Measurements from ENCODE around the gene SHC2. TPM values are rescaled to one million over a fixed set of nuclear protein-coding genes. Genes with fewer than 3 reads are reported as not detected.

The SHC2 gene
- total and polyA plus RNA-seq, 2 of the 13 experiments (the other 11 are each of a cell fraction or from before 2014, with no cell fraction given) = 9.0 to 18.3 TPM

GRCh38 chr19:498977-499623 lies 38.3 kb upstream of the SHC2 start (continued):
- peak in 1 of 2 experiments; percentile 46; a peak in 1 of 4 replicates for TF ChIP-seq REST (IDR thresholded peaks at IDR 0.05; ENCODE audit: borderline replicate concordance in 1 of 2, low read depth in 1 of 2, low read length in 2 of 2)
- TF ChIP-seq, protein P1, sequence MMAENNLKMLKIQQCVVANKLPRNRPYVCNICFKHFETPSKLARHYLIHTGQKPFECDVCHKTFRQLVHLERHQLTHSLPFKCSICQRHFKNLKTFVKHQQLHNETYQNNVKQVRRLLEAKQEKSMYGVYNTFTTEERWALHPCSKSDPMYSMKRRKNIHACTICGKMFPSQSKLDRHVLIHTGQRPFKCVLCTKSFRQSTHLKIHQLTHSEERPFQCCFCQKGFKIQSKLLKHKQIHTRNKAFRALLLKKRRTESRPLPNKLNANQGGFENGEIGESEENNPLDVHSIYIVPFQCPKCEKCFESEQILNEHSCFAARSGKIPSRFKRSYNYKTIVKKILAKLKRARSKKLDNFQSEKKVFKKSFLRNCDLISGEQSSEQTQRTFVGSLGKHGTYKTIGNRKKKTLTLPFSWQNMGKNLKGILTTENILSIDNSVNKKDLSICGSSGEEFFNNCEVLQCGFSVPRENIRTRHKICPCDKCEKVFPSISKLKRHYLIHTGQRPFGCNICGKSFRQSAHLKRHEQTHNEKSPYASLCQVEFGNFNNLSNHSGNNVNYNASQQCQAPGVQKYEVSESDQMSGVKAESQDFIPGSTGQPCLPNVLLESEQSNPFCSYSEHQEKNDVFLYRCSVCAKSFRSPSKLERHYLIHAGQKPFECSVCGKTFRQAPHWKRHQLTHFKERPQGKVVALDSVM (CRISPR knock-in tag; IDR thresholded peaks at IDR 0.05) = peak; percentile 74; the same call in 1 of the 2 replicates
- no peak for TF ChIP-seq HMGXB3 (CRISPR knock-in tag; IDR thresholded peaks at IDR 0.05; ENCODE audit: borderline replicate concordance)
- TF ChIP-seq NR2F6 (IDR thresholded peaks at IDR 0.05) = peak; percentile 43; the same call in 1 of the 2 replicates
- TF ChIP-seq NR2F6 (CRISPR knock-in tag; IDR thresholded peaks at IDR 0.05) = no peak
- peak; percentile 90 for TF ChIP-seq ZBTB7A (CRISPR knock-in tag; IDR thresholded peaks at IDR 0.05)
- TF ChIP-seq, protein P2, sequence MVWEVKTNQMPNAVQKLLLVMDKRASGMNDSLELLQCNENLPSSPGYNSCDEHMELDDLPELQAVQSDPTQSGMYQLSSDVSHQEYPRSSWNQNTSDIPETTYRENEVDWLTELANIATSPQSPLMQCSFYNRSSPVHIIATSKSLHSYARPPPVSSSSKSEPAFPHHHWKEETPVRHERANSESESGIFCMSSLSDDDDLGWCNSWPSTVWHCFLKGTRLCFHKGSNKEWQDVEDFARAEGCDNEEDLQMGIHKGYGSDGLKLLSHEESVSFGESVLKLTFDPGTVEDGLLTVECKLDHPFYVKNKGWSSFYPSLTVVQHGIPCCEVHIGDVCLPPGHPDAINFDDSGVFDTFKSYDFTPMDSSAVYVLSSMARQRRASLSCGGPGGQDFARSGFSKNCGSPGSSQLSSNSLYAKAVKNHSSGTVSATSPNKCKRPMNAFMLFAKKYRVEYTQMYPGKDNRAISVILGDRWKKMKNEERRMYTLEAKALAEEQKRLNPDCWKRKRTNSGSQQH (CRISPR knock-in tag; IDR thresholded peaks at IDR 0.05; ENCODE audit: low read depth) = no peak
- TF ChIP-seq, protein P3, sequence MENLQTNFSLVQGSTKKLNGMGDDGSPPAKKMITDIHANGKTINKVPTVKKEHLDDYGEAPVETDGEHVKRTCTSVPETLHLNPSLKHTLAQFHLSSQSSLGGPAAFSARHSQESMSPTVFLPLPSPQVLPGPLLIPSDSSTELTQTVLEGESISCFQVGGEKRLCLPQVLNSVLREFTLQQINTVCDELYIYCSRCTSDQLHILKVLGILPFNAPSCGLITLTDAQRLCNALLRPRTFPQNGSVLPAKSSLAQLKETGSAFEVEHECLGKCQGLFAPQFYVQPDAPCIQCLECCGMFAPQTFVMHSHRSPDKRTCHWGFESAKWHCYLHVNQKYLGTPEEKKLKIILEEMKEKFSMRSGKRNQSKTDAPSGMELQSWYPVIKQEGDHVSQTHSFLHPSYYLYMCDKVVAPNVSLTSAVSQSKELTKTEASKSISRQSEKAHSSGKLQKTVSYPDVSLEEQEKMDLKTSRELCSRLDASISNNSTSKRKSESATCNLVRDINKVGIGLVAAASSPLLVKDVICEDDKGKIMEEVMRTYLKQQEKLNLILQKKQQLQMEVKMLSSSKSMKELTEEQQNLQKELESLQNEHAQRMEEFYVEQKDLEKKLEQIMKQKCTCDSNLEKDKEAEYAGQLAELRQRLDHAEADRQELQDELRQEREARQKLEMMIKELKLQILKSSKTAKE (CRISPR knock-in tag; IDR thresholded peaks at IDR 0.05; ENCODE audit: borderline replicate concordance) = peak; percentile 41; the same call in 1 of the 2 replicates
- TF ChIP-seq, protein P4, sequence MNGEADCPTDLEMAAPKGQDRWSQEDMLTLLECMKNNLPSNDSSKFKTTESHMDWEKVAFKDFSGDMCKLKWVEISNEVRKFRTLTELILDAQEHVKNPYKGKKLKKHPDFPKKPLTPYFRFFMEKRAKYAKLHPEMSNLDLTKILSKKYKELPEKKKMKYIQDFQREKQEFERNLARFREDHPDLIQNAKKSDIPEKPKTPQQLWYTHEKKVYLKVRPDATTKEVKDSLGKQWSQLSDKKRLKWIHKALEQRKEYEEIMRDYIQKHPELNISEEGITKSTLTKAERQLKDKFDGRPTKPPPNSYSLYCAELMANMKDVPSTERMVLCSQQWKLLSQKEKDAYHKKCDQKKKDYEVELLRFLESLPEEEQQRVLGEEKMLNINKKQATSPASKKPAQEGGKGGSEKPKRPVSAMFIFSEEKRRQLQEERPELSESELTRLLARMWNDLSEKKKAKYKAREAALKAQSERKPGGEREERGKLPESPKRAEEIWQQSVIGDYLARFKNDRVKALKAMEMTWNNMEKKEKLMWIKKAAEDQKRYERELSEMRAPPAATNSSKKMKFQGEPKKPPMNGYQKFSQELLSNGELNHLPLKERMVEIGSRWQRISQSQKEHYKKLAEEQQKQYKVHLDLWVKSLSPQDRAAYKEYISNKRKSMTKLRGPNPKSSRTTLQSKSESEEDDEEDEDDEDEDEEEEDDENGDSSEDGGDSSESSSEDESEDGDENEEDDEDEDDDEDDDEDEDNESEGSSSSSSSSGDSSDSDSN (CRISPR knock-in tag; IDR thresholded peaks at IDR 0.05) = peak; percentile 23
- peak; percentile 29; the same call in 1 of the 2 replicates for TF ChIP-seq KDM5B (CRISPR knock-in tag; IDR thresholded peaks at IDR 0.05; ENCODE audit: borderline replicate concordance)
- TF ChIP-seq ZNF841 (CRISPR knock-in tag; IDR thresholded peaks at IDR 0.05; ENCODE audit: borderline replicate concordance) = no peak
